HepG2 (cell line): ENCODE results near the gene TAF8. TPM values are rescaled to one million over a fixed set of nuclear protein-coding genes. Genes with fewer than 3 reads are reported as not detected.

Experiments
- BATF2 ChIP-seq: sonication (generic); formaldehyde crosslinking; IDR thresholded peaks from 2 replicates; pipeline ENCODE4 v1.8.0; 2022; ENCODE audit warnings: mild to moderate bottlenecking, missing genetic modification reagents, moderate library complexity
- BORCS8-MEF2B ChIP-seq: sonication (generic); formaldehyde crosslinking; IDR thresholded peaks from 2 replicates; pipeline ENCODE4 v1.8.0; 2022; ENCODE audit warnings: mild to moderate bottlenecking, missing genetic modification reagents
- DBP ChIP-seq: sonication (generic); formaldehyde crosslinking; IDR thresholded peaks from 2 replicates; pipeline ENCODE4 v1.4.0; 2020; ENCODE audit warnings: missing genetic modification reagents; ENCODE audit errors: not compliant biosample characterization
- ETV5 ChIP-seq: IDR thresholded peaks from 2 replicates; pipeline ENCODE4 v1.6.1; 2018; ENCODE audit warnings: missing biosample characterization, missing genetic modification reagents, inconsistent platforms, borderline replicate concordance
- HOXA9 ChIP-seq: sonication (generic); formaldehyde crosslinking; IDR thresholded peaks from 2 replicates; pipeline ENCODE4 v1.8.1; 2022; ENCODE audit warnings: missing genetic modification reagents, mild to moderate bottlenecking, moderate library complexity, borderline replicate concordance
- KDM6A ChIP-seq: IDR thresholded peaks from 2 replicates; pipeline ENCODE4 v1.6.1; 2016; ENCODE audit warnings: low read depth
- MAF1 ChIP-seq: sonication (generic); formaldehyde crosslinking; IDR thresholded peaks from 2 replicates; pipeline ENCODE4 v1.5.0; 2020; ENCODE audit warnings: missing genetic modification reagents, borderline replicate concordance
- MED1 ChIP-seq: sonication (generic); formaldehyde crosslinking; IDR thresholded peaks from 2 replicates; pipeline ENCODE4 v1.4.0; 2020; ENCODE audit warnings: missing genetic modification reagents
- PCBP1 ChIP-seq: fragments of 200-400 bp; formaldehyde crosslinking; IDR thresholded peaks from 2 replicates; pipeline ENCODE4 v1.6.1; 2017; ENCODE audit warnings: mild to moderate bottlenecking, low read depth, low read length, borderline replicate concordance
- RAD51 ChIP-seq: fragments of 450-650 bp; IDR thresholded peaks from 2 replicates; pipeline ENCODE4 v1.6.1; 2016; ENCODE audit warnings: borderline replicate concordance
- REST ChIP-seq, 2 experiments: IDR thresholded peaks; 2 replicates each; pipeline ENCODE4 v1.6.1; 2011 to 2012; ENCODE audit warnings: low read length in 2 of 2, borderline replicate concordance in 1 of 2, low read depth in 1 of 2, mild to moderate bottlenecking in 1 of 2, moderate library complexity in 1 of 2
- SAFB2 ChIP-seq: sonication (generic); formaldehyde crosslinking; IDR thresholded peaks from 2 replicates; pipeline ENCODE4 v1.5.1; 2020; ENCODE audit warnings: missing genetic modification reagents, low read depth, mild to moderate bottlenecking, borderline replicate concordance
- TEAD2 ChIP-seq: sonication (generic); formaldehyde crosslinking; IDR thresholded peaks from 2 replicates; pipeline ENCODE4 v1.9.0; 2021; ENCODE audit warnings: missing genetic modification reagents
- U2AF1 ChIP-seq: fragments of 200-400 bp; formaldehyde crosslinking; optimal IDR thresholded peaks from 2 replicates; pipeline ENCODE3; 2017; ENCODE audit warnings: mild to moderate bottlenecking, low read depth, low read length
- ZBTB4 ChIP-seq: sonication (generic); formaldehyde crosslinking; IDR thresholded peaks from 2 replicates; pipeline ENCODE4 v1.4.0; 2020; ENCODE audit warnings: missing genetic modification reagents, mild to moderate bottlenecking, borderline replicate concordance
- ZFAT ChIP-seq: sonication (generic); formaldehyde crosslinking; conservative IDR thresholded peaks from 2 replicates; pipeline ENCODE4 v1.8.1; 2023; ENCODE audit warnings: missing genetic modification reagents, inconsistent platforms
- ZNF576 ChIP-seq: sonication (generic); formaldehyde crosslinking; IDR thresholded peaks from 2 replicates; pipeline ENCODE4 v1.4.0; 2020; ENCODE audit warnings: mild to moderate bottlenecking, missing genetic modification reagents
- ZNF850 ChIP-seq: sonication (generic); formaldehyde crosslinking; conservative IDR thresholded peaks from 2 replicates; pipeline ENCODE4 v1.9.0; 2021; ENCODE audit warnings: mild to moderate bottlenecking, missing genetic modification reagents
- ZSCAN22 ChIP-seq: sonication (generic); formaldehyde crosslinking; IDR thresholded peaks from 2 replicates; pipeline ENCODE4 v1.4.0; 2020; ENCODE audit warnings: mild to moderate bottlenecking, missing genetic modification reagents
- polyA plus RNA-seq, 8 experiments: library from polyadenylated mRNA; depleted of rRNA in 3 of 8; stranded (reverse) in 7 of 8; unstranded in 1 of 8; fragments of >200 nt; fragmentation: Illumina TruSeq in 4 of 8; extraction: Trizol in 4 of 8; gene quantifications; 2 replicates each; pipeline versions ENCODE4 v1.2.1 to v1.2.3, GENCODE V29; 2011 to 2016; ENCODE audit warnings: low read depth in 4 of 8, missing spikeins in 1 of 8, mixed read lengths in 1 of 8; ENCODE audit not compliant: insufficient read depth in 1 of 8
- total RNA-seq, 5 experiments: library from RNA; depleted of rRNA; stranded (reverse); fragments of >200 nt; fragmentation: Illumina TruSeq; extraction: Trizol; gene quantifications; 2 replicates each; pipeline ENCODE4 v1.2.3, GENCODE V29; 2016; ENCODE audit warnings: low read depth in 1 of 5

The TAF8 gene
- total and polyA plus RNA-seq, 2 of the 13 experiments (the other 11 are each of a cell fraction or from before 2014, with no cell fraction given): 25.2 to 25.8 TPM

GRCh38 chr6:42050297-42051267 is at the start of gene TAF8 (continued):
- TF ChIP-seq ETV5 (CRISPR knock-in tag) (peak; percentile 59), REST (IDR thresholded peaks at IDR 0.05; ENCODE audit: borderline replicate concordance in 1 of 2, low read depth in 1 of 2, low read length in 2 of 2) (no peak; a peak in 1 of 4 replicates), HOXA9 (CRISPR knock-in tag) (no peak), DBP (CRISPR knock-in tag) (no peak), BATF2 (CRISPR knock-in tag) (no peak), ZSCAN22 (CRISPR knock-in tag) (no peak), BORCS8-MEF2B (CRISPR knock-in tag) (peak; percentile 95), KDM6A (no peak), SAFB2 (no peak; the same call in 1 of the 2 replicates), ZNF576 (CRISPR knock-in tag) (no peak), MAF1 (CRISPR knock-in tag) (no peak), TEAD2 (CRISPR knock-in tag) (no peak; the same call in 1 of the 2 replicates), ZFAT (CRISPR knock-in tag) (0 out of 2 replicates have a peak, but pooled peaks have one; percentile 37), PCBP1 (no peak; the same call in 1 of the 2 replicates), RAD51 (peak; percentile 47; the same call in 1 of the 2 replicates), ZBTB4 (CRISPR knock-in tag) (peak; percentile 92; the same call in 1 of the 2 replicates), U2AF1 (no peak), MED1 (CRISPR knock-in tag) (peak; percentile 72; the same call in 1 of the 2 replicates), ZNF850 (CRISPR knock-in tag) (no peak)
